Panc1 (cell line): Measurements from ENCODE around the gene SURF2. TPM values are rescaled to one million over a fixed set of nuclear protein-coding genes. Genes with fewer than 3 reads are reported as not detected.

Source experiments
- ATAC-seq: fragments of 200-7000 bp; cut with Tn5 transposase; 2 replicates; pipeline ENCODE4 v1.9.1; 2020; ENCODE audit warnings: mild to moderate bottlenecking, moderate library complexity
- BruUV-seq: library from RNA; stranded (reverse); fragments of 400-500 nt; replicated peaks from 2 replicates; lab custom pipeline; 2021; lab: Mats Ljungman, UMichigan
- CTCF ChIA-PET: fragments of 300-600 bp; sonication (Branson Sonifier 250); formaldehyde crosslinking; loops from one replicate; lab custom pipeline; 2022; ENCODE audit warnings: antibody characterized with exemption; lab: Charles Lee
- POLR2A ChIA-PET: fragments of 300-600 bp; sonication (Branson Sonifier 250); formaldehyde crosslinking; loops from one replicate; lab custom pipeline; 2022; ENCODE audit warnings: antibody characterized with exemption; lab: Charles Lee
- DNase-seq: peaks from one replicate; pipeline ENCODE4 v3.0.0-alpha.2; 2010; ENCODE audit warnings: low read depth, low spot score
- H3K27ac ChIP-seq: 2 replicates; pipeline ENCODE4 v1.5.1; 2011; ENCODE audit warnings: mild to moderate bottlenecking, low read length, inconsistent platforms
- H3K27me3 ChIP-seq: fragments of 200-500 bp; sonication (Bioruptor generic); 2 replicates; pipeline ENCODE4 v1.6.0; 2014; ENCODE audit warnings: low read length, inconsistent platforms; ENCODE audit not compliant: control insufficient read depth, insufficient read depth
- H3K36me3 ChIP-seq: fragments of 200-500 bp; sonication (Bioruptor generic); 2 replicates; pipeline ENCODE4 v1.5.1; 2014; ENCODE audit warnings: inconsistent platforms, mild to moderate bottlenecking, low read length, moderate library complexity; ENCODE audit not compliant: control insufficient read depth, insufficient read depth
- H3K4me1 ChIP-seq: 2 replicates; pipeline ENCODE4 v1.5.1; 2011; ENCODE audit warnings: inconsistent platforms, mild to moderate bottlenecking, low read length, moderate library complexity; ENCODE audit not compliant: control insufficient read depth, insufficient read depth
- H3K4me3 ChIP-seq, 2 experiments: 2 replicates each; pipeline ENCODE4 v1.5.1; 2011 to 2012; ENCODE audit warnings: low read depth in 2 of 2, low read length in 2 of 2, mild to moderate bottlenecking in 2 of 2, inconsistent platforms in 1 of 2, moderate library complexity in 1 of 2
- H3K9me3 ChIP-seq: fragments of 200-500 bp; sonication (Bioruptor generic); 2 replicates; pipeline ENCODE4 v1.5.1; 2014; ENCODE audit warnings: low read depth, mild to moderate bottlenecking, inconsistent platforms, low read length, moderate library complexity; ENCODE audit not compliant: control insufficient read depth, insufficient read depth
- CTCF ChIP-seq: fragments of 450-650 bp; IDR thresholded peaks from 2 replicates; pipeline ENCODE4 v1.5.1; 2017; ENCODE audit warnings: mild to moderate bottlenecking
- POLR2AphosphoS5 ChIP-seq: IDR thresholded peaks from 2 replicates; pipeline ENCODE4 v1.6.1; 2012; ENCODE audit warnings: mild to moderate bottlenecking, low read depth, low read length, moderate library complexity
- SIN3A ChIP-seq: IDR thresholded peaks from 2 replicates; pipeline ENCODE4 v1.6.1; 2012; ENCODE audit warnings: low read depth, mild to moderate bottlenecking, low read length, moderate library complexity, borderline replicate concordance; ENCODE audit not compliant: insufficient read depth
- TCF7L2 ChIP-seq: IDR thresholded peaks from 2 replicates; pipeline ENCODE4 v1.6.1; 2011; ENCODE audit warnings: mild to moderate bottlenecking, low read depth, low read length, inconsistent platforms
- in situ Hi-C: cut with HindIII; loops from 2 replicates; pipeline ENCODE4 v1.10.0; 2016; ENCODE audit warnings: low sequenced_read_pairs, low pct_unique_long_range_greater_than_20kb
- intact Hi-C: fragments of 100-400 bp; cut with micrococcal nuclease; formaldehyde crosslinking; loops from one replicate; pipeline ENCODE4 v1.10.0; 2022; ENCODE audit not compliant: unreplicated experiment
- total RNA-seq: library from RNA; stranded (reverse); gene quantifications from one replicate; pipeline ENCODE4 v1.2.1, GENCODE V29; 2021; ENCODE audit not compliant: unreplicated experiment
- TF ChIP-seq, protein P1 (sequence below), 2 experiments: IDR thresholded peaks; 2 replicates each; pipeline ENCODE4 v1.6.1; 2011 to 2012; ENCODE audit warnings: low read depth in 2 of 2, control low read depth in 1 of 2, low read length in 1 of 2, mild to moderate bottlenecking in 1 of 2, moderate library complexity in 1 of 2; ENCODE audit not compliant: insufficient read depth in 1 of 2

SURF2 gene
- total RNA-seq, 1 experiment from 2014 or later, result 19.2 TPM

DNA sequence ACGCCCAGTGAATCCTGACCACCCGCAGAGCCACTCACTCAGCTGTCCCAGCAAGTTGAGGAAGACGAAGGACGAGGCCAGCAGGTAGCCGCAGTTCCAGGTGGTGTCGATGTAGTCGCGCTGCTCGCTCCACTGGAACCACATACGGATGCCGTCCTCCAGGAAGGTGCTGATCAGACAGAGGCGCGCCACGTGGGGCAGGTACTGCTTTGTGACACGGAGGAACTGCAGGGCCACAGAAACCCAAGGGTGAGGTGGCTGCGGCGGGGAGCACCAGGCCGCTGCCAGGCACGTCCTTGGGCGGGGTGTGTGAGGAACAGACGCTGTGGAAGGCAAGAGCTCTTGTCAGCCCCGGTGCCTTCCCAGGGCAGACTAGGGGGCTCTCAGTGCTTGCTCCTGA, 10.9 kb downstream of the SURF2 start:
- ChIA-PET POLR2A (no interaction called here), CTCF (no interaction called here)
- DNase-seq, result no peak
- no peaks in the 10 kb centered on the region for H3K27me3 ChIP-seq
- peaks cover 6% of the 10 kb centered on the region; the same call in 1 of the 2 replicates for H3K36me3 ChIP-seq
- no peak overlapping the region for H3K4me3 ChIP-seq
- intact Hi-C loops, result no loop called here
- no TSS peak for BruUV-seq
- no peak overlapping the region for H3K27ac ChIP-seq
- no peak for ATAC-seq
- TF ChIP-seq SIN3A, result no peak
- no peaks in the 10 kb centered on the region for H3K9me3 ChIP-seq
- in situ Hi-C loops, result no loop called here
- peaks cover 13% of the 10 kb centered on the region for H3K4me1 ChIP-seq

- no peak for TF ChIP-seq SIN3A
- TF ChIP-seq CTCF, result no peak
- TF ChIP-seq, protein P1, sequence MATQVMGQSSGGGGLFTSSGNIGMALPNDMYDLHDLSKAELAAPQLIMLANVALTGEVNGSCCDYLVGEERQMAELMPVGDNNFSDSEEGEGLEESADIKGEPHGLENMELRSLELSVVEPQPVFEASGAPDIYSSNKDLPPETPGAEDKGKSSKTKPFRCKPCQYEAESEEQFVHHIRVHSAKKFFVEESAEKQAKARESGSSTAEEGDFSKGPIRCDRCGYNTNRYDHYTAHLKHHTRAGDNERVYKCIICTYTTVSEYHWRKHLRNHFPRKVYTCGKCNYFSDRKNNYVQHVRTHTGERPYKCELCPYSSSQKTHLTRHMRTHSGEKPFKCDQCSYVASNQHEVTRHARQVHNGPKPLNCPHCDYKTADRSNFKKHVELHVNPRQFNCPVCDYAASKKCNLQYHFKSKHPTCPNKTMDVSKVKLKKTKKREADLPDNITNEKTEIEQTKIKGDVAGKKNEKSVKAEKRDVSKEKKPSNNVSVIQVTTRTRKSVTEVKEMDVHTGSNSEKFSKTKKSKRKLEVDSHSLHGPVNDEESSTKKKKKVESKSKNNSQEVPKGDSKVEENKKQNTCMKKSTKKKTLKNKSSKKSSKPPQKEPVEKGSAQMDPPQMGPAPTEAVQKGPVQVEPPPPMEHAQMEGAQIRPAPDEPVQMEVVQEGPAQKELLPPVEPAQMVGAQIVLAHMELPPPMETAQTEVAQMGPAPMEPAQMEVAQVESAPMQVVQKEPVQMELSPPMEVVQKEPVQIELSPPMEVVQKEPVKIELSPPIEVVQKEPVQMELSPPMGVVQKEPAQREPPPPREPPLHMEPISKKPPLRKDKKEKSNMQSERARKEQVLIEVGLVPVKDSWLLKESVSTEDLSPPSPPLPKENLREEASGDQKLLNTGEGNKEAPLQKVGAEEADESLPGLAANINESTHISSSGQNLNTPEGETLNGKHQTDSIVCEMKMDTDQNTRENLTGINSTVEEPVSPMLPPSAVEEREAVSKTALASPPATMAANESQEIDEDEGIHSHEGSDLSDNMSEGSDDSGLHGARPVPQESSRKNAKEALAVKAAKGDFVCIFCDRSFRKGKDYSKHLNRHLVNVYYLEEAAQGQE (IDR thresholded peaks at IDR 0.05; ENCODE audit: insufficient read depth in 1 of 2, low read depth in 2 of 2, low read length in 1 of 2), result no peak
- no peak for TF ChIP-seq POLR2AphosphoS5
- no peak overlapping the region for H3K27ac ChIP-seq
- peaks cover 13% of the 10 kb centered on the region for H3K4me1 ChIP-seq
- in situ Hi-C loops (no loop called here), intact Hi-C loops (no loop called here)
- no peaks in the 10 kb centered on the region for H3K27me3 ChIP-seq
- DNase-seq, result no peak
- H3K36me3 ChIP-seq, result peaks cover 6% of the 10 kb centered on the region; the same call in 1 of the 2 replicates
- ATAC-seq, result no peak
- no peak overlapping the region for H3K4me3 ChIP-seq
- CTCF ChIA-PET, result no interaction called here
- H3K9me3 ChIP-seq, result no peaks in the 10 kb centered on the region
- POLR2A ChIA-PET, result no interaction called here
- no TSS peak for BruUV-seq
These were observed 11.4 kb downstream of the SURF2 start for GRCh38 chr9:133367778-133368177.

GRCh38 chr9:133368249-133368881, 12.0 kb downstream of the SURF2 start:
- TF ChIP-seq SIN3A (no peak), POLR2AphosphoS5 (no peak), CTCF (no peak), TCF7L2 (no peak)
- TF ChIP-seq, protein P1 (IDR thresholded peaks at IDR 0.05; ENCODE audit: insufficient read depth in 1 of 2, low read depth in 2 of 2, low read length in 1 of 2), result no peak
- BruUV-seq, result no TSS peak
- DNase-seq (no peak), ATAC-seq (no peak)
- intact Hi-C loops, result no loop called here
- ChIA-PET POLR2A (no interaction called here), CTCF (no interaction called here)
- in situ Hi-C loops, result no loop called here
- H3K4me1 ChIP-seq, result peaks cover 13% of the 10 kb centered on the region
- no peak overlapping the region for H3K4me3 ChIP-seq
- no peaks in the 10 kb centered on the region for H3K27me3 ChIP-seq
- H3K36me3 ChIP-seq, result peaks cover 6% of the 10 kb centered on the region; the same call in 1 of the 2 replicates
- no peak overlapping the region for H3K27ac ChIP-seq
- H3K9me3 ChIP-seq, result no peaks in the 10 kb centered on the region
